Fibroblast of gingiva (primary cell): Measurements from ENCODE around the gene MLH3.
"Not testable (repeated sequence)": the region's sequence is repeated elsewhere in the genome, so short reads cannot be mapped to it uniquely, and the experiment has no call there.

ENCODE experiments used
- DNase-seq: peaks from one replicate; pipeline ENCODE4 v3.0.0-alpha.2; 2011; ENCODE audit warnings: low read depth

Gene MLH3

DNA sequence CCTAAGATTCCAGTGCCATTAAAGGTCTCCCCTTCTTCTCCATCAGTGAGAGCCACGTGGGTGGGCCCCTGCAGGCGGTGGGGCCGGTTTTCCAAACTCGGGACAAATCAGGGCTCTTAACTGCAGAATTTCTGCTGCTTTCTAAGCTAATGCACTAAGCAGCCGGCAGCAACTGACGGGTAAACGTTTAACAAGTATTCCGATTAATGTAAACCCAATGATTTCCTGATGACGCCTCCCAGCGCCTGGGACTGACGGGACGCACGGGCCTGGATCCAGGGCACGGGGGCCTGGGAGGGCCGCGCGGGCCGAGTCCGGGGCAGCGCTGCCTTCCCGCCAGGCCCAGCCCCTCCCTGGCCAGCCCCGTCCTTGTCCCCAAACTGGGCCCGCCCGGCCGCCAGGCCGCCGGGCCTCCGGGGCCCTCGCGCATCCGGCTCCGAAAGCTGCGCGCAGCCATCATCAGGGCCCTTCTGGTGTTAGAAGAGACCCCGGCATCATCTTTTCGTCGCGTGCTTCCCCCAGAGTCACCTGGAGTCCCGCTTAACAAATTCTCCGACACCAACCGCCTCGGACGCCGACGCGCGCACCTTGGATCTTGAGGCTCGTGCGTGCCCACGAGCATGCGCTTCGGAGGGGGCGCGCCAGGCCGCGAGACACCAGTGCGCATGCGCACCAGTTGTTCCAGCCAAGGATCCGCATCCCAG lies at the start of gene MLH3:
Gene MLH3 (minus strand): TSS at position 616 of the 704 bp plus-strand sequence. CDS start 1,812 bp downstream, outside the sequence.
- DNase-seq = peak; percentile 71

DNA sequence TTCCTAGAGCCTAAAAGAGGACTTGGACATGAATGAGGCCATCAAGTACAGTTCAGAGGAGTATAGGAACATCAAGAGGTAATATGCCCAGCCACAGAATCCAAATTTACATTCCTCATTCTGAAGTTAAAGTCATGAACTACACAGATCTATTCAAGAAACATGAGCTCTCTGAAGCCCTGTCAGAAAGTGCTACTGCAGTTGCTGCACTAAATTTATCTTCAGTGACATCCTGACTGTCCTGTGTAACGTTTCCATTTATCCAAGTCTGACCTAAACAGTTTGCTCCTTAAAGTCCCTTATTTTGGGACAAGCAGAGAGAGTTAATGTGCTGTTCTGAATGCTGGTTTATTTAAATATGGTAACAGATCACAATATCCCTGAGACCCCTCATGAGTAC lies 47.4 kb upstream of the MLH3 start:
- DNase-seq = no peak

DNA sequence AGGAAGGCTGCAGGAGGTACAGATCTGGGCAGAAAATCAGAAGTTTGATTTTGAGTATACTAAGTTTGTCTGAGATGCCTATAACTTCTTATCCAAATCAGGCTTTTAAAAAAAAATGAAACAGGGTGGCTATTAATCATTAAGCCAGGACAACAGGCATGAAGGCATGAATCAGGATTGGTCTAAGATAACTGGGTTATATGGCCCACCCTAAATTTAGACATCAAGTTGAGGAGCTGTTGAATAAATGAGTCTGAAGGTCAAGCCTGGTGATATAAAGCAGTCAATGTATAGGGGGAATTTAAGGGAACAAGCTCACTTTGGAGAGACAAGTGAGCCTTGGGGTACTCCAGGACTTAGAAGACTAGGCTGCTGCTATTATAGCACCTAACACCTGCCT lies 46.9 kb upstream of the MLH3 start:
- no peak for DNase-seq

DNA sequence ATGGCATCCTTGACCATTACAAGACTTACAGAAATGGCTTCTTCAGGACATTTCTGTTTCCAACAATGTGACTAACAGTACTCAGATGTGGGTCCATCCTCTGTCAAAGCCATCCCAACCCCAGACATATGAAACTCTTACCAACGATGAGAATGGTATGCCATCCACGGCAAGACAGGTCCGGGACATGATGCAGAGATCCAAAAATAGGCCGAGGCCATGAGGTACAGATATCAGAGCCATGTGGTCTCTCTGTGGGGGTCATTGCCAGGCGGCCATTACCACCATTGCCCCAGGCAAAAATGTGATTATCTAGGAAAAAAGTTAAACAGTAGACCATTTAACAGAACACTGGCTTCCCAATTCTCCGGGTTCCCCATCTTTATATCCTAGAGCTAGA lies 45.7 kb upstream of the MLH3 start:
- no peak for DNase-seq

DNA sequence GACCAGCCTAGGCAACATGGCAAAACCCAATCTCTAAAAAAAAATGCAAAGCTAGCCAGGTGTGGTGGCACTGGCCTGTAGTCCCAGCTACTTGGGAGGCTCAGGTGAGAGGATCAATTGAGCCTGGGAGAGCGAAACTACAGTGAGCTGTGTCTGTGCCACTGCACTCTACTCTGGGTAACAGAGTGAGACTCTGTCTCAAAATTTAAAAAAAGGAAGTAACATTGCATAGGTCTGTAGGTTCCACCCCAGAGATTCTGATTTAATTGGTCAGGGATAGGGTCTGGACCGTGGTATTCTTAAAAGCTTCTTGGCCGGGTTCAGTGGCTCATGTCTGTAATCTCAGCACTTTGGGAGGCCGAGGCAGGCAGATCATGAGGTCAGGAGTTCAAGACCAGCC lies 44.4 kb upstream of the MLH3 start:
- no peak for DNase-seq

DNA sequence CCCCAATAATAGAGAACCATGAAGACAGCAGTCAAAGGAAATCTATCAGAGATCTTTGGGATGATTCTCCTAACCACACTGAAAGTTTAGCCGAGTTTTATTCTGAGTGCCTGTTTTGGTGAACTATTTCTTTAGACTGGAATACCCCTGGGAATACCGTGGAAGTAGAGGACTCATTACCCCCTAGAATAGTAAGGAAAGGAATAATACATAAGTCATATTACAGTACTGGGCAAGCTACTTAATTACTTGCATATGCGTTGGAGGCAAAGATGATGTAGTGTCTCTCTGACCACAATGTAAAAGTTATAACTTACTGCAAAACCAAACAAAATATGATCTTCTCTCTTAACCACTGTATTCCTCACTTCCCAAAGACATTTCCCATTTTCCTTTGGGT lies 43.6 kb upstream of the MLH3 start:
- DNase-seq = peak; percentile 77

DNA sequence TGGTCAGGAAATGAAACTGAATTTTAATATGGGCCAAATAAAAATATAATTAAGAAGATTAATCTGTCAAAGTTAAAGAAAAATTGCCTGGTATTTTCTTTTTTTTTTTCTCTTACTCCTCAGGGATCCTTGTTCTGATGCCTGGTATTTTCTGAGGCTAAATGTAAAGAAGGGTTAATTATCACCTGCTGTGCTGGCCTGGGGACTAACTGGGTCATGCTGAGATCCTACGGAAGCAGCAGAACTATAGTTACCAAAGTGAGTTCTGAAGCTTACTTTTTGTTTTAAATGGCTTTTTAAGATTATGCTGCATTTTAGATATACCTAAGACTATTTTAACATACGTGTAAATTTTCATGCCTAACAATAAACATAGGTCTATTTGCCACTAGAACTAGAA lies 41.4 kb upstream of the MLH3 start:
- DNase-seq = no peak

DNA sequence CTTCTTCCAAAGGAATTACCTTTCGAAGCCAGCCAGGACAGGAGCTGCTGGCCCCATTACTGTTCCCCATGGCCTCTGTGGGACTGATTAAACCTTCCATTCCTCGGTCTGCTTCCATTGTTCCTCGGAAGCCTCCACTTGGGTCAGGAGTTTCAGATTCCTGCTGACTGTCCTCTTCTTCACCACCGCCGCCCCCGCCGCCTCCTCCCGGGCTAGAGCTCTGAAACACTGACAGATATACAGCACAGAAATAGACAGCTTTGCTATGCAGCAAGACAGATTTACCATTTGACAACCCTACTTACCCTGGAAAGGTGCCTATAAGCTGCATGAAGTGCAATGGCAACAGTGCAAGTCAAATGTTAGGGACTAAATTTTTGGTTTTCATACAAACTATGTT lies 40.0 kb upstream of the MLH3 start:
- no peak for DNase-seq

DNA sequence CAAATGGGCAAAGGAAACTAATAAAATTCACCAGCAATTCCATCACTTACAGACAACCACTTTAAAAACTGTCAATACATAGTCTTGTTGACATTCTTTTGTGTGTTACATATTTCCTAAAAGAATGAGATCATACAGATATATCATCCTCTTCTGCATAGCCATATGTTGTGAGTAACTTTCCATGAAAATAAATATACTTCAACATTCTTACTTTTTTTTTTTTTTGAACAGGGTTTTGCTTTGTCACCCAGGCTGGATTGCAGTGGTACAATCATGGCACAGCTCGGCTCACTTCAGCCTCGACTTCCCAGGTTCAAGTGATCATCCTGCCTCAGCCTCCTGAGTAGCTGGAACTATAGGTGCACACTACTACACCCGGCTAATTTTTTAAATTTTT lies 39.1 kb upstream of the MLH3 start:
- no peak for DNase-seq

DNA sequence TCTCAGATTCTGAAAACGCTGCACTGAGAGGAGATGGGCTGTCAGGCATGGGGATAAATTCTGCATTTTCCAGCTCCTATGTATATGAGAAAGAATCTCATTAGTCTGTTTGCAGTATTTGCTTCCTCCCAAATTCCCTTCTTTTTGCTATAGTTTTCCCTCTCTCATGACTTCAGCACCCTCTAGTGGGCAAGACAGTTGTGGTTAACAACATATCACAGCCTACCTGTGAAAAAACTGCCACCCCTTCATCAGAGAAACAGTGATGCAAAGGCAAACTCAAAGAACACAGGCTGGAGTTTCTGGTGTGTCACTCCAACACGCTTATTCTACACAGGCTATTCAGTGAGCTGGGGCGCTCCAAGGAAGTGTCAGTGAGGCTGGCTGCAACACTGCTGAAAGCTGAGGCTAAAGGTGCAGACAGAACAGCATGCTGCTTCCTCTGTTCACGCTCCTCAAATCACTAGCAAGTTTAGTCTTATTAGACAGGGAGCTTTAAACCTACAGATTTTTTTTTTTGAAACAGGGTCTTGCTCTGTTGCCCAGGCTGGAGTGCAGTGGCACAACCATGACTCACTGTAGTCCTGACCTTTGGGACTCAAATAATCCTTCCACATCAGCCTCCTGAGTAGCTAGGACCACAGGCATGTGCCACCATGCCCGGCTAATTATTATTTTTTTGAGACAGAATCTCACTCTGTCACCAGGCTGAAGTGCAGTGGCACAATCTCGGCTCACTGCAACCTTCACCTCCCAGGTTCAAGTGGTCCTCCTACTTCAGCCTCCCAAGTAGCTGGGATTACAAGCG lies 37.5 kb upstream of the MLH3 start:
- peak; percentile 43 for DNase-seq

DNA sequence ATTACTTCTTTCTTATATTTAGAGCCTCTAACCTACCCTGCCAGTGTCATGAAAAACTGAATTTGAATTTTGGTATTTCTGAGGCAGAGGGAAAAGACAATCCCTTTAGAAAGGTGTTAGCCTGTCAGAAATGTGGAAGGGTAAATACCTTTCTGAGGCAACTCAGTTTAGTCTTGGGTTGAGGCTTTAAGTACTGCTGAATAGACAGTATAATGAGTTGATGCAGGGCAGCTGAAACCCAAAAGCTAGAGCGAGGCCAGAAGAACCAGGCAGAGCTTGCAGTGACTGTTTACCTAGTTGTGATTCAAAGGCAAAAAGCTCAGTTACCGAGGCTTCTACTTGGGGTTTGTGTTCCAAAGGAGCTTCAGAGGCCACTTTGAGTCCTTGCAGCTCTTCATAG lies 36.9 kb upstream of the MLH3 start:
- no peak for DNase-seq

DNA sequence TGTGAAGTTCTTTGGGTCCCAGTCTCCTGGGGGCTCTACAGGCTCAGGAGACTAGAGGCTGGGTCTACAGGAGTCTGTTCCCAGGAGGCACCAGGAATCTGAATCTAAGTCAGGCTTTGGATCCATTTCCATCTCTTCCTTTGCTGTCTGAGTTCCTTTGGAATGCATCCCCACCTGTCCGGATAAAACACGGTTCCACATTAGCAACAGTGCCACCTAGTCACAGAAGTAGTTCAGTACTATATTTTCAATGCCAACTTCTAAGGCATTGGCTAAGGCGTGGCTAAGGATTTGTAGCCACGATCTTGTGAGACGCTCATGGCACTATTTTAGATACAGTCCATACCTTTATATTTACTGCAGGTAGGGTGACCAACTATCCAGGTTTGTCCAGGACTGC lies 33.2 kb upstream of the MLH3 start:
- no peak for DNase-seq

DNA sequence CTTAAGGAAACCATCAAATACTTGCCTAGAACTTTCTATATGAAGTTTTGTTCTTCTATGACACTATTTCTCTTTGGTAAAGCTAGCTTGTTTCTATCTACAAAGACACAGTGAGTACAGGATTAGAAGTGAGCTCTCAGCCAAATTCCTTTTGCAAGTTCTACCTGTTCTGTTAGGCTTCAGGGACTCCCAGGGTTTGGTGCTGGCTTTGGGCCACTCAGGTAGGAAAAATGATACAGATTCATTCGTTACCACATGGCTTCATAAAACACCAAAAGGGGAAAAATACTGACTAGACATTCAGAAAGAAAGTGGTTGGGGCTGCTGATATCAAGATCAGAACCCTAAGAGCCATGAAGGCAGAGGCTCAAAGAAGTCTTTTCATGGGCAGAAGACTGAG lies 32.0 kb upstream of the MLH3 start:
- no peak for DNase-seq

DNA sequence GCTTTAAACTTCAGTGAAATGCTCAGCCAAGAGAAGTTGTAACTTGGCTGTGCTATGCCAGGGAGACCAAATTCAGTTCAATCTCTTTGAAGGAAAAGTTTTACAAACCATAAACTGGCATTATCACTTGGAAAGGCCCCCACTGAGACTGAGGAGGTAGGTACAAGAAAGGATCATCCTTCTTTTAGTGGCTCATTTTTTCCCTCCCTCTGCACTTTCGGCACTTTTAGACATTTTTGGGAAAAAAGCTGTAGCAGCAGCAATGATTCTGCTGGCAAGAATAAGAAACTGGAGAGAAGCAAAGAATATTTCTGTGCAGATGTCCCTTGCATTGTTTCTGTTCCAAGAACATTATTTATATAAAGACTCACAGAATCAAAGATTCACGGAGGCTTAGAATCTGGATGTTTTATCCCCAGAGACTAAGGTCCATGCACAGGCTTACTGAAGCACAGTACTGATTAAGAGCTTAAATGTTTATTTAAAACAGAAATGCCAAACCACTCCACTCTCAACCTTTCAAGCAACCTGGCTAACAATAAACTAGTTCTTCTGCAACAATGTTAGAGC lies 30.5 kb upstream of the MLH3 start:
- peak; percentile 45 for DNase-seq

DNA sequence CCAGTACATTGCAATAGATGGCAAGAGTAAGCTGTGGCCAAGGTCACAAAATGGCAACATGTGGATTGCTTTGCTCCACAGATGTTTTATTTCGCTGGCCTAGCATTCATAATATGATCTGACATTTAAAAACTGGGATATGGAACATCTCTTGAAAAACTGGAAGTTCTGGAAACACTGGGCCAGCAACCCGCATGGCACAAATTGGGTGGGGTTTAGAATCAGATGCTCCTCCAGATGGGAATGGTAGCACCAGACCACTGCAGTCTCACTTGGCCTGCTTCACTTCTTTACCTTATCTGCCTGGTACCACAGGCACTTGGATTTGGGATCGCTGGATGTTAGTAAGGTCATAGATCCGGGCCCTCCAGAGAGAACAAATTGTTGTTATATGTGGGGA lies 28.3 kb upstream of the MLH3 start:
- DNase-seq = no peak

DNA sequence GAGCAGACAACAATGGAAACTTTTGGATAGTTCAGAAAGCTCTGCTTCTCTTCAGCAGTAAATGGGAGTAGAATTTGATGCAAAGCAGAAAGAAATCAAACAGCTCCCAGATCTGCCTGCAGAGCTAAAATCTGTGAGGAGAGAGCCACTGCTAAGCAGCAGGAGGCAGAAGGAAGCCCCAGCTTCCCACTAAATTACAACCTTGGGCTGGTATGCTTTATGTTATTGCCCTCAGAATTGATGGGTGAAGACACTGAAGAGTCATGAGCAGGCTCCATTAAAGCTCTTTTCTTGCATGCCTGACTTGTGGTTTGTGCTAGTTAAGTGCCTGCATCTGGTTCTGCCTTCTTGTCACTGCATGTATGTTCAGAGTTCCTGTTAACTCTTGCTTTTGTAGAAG lies 26.5 kb upstream of the MLH3 start:
- no peak for DNase-seq

DNA sequence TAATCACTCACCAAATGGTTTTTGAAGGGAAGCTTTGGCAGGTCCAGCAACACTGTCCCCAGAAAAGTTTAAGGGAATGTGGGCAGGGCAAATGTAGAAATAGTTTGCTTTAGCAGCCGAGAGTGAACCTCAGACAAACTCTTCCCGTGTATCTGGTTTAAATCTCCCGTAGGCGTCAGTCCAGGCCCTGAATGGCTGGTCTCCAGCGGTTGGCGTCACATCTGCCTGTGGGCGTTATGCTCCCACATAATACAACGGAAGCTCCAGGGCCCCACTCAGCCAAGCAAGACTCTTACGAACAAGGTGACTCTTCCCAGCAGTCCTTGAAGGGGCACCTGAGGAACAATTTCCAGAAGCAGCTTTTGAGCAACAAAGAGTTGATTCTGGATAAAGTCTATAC lies 19.1 kb upstream of the MLH3 start:
- peak; percentile 33 for DNase-seq

DNA sequence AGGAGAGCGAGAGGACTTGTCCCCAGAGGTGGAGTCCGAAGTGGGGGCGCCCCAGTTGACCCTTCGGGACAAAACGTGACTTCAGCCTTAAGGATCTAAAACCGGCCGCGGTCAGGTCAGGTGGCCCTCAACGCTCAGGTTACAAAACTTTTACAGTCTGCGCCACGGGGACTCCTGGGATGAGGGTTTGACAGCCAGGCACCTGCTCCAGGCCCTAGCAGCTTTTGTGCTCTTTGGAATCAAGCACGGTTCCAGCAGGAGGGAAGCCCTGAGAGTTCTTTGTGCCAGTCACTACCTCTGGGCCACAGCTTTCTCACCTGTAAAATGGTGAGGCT lies 18.5 kb upstream of the MLH3 start:
- no peak for DNase-seq

DNA sequence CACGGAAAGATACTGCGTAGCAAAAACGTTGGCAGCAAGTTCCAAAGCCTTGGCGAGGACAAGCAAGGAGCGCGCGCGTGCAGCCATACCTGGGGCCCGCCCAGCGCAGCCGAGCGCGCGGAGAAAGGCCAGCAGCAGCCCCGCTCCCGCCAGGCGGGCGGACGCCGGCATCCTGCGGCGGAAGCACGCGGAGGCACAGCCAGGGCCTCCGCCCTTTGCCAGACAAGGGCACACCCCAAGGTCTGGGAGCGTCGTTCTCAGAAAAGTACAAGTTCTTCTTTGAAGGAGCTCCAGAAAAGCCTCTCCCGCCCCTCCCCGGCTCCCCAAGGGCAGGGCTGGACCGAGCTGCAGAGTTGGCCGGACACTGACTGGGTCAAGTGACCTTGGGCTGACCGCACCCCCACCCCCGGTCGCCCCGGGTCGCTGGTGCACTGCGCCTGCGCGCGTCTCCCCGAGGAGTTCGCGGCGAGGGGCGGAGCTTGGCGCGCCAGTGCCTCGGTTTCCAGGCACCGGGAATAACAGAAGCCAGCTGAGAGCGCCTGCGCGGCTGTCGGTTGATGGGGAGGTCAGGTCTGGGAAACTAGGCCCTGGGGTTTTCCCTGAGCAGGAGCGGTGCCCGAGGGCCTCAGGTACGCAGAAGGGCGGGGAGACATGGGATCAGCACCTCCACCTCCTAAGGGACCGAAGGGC lies 18.0 kb upstream of the MLH3 start, which contains the start of gene ZC2HC1C:
Gene ZC2HC1C (plus strand): TSS at position 521 of the 690 bp plus-strand sequence. CDS start 933 bp downstream, outside the sequence.
- peak; percentile 90 for DNase-seq

DNA sequence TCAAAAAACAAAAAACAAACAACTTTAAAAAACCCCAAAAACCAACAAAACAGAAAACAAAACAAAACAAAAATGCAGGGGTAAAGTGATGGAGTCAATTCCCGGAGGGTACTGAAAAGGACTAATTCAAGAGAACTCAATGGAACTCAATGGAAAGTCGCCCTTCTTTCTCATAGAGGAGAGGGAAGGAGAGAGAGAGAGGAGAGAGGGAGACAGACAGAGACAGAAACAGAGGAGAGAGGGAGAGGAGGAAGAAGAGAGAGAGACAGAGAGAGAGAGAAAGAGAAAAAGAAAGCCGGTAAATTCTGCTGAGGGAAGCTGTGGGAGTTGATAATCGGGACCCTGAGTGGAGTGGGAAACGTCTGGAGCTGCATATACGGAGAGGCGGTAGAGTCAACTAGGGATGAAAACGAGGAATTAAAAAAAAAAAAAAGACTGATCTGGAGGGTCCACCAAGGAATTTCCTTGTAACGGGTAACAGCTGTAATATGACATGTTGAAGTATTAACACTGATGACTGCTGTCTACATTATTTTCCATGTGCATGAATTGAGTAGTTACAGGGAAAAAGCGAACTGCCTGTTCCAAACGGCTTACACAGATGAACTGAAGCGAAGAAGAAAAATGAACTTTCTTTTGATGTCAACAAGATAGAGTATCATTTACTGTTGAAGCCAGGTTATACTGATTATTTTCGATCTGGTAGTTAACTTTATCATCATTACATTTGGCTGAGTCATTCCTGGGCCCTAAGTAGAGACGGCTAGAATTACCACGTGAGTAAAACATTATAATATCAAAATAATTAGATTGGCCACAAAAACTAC lies 17.2 kb upstream of the MLH3 start:
- no peak for DNase-seq

DNA sequence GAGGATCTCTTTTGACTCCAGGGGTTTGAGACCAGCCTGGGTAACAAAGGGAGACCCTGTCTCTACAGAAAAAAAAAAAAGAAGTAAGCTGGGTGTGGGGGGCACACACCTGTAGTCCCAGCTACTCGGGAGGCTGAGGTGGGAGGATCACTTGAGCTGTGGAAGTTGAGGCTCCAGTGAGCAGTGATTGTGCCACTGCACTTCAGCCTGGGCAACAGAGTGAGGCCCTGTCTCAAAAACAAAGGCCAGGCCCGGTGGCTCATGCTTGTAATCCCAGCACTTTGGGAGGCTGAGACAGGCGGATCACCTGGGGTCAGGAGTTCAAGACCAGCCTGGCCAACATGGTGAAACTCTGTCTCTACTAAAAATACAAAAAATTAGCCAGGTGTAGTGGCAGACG lies 16.5 kb upstream of the MLH3 start:
- not testable (repeated sequence) for DNase-seq

DNA sequence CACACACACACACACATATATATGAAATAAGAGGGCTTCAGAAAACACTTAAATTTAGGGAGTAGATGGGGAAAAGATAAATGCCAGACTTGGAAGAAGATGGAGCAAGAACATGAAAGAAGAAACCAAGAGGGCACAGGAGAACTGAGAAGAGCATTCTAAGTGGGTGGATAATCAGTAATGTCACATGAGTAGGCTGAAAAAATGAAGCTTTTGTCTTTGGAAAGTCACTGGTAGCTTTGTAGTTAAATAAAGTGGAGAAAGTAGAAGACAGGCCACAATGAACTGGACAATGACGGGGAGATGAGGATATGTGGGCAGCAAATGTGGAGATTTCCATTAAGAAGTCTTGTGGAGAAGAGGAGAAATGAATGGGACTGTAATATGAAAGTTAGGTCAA lies 15.9 kb upstream of the MLH3 start:
- no peak for DNase-seq
